K562 (cell line): ENCODE measurements around the gene DYNLL1. TPM values are rescaled to one million over a fixed set of nuclear protein-coding genes. Genes with fewer than 3 reads are reported as not detected.
A peak's percentile ranks its signal among the peaks of the same experiment; 100 is the strongest.

ENCODE experiments used
- ARNT ChIP-seq, 2 experiments: fragments of 450-650 bp; IDR thresholded peaks; 2 replicates each; pipeline ENCODE4 v1.6.1; 2016; ENCODE audit warnings: mild to moderate bottlenecking in 1 of 2
- CC2D1A ChIP-seq: fragments of 450-650 bp; IDR thresholded peaks from 2 replicates; pipeline ENCODE4 v1.6.1; 2017; ENCODE audit warnings: mild to moderate bottlenecking
- CREM ChIP-seq: IDR thresholded peaks from 2 replicates; pipeline ENCODE4 v1.6.1; 2014; ENCODE audit warnings: antibody characterized with exemption, low read depth
- EZH2 ChIP-seq: IDR thresholded peaks from 2 replicates; pipeline ENCODE4 v1.6.1; 2012; ENCODE audit warnings: low read depth, mild to moderate bottlenecking, inconsistent platforms, low read length, borderline replicate concordance
- HDGF ChIP-seq: fragments of 450-650 bp; IDR thresholded peaks from 2 replicates; pipeline ENCODE4 v1.6.1; 2016
- HMGN3 ChIP-seq: IDR thresholded peaks from 2 replicates; pipeline ENCODE4 v1.6.1; 2011; ENCODE audit warnings: borderline replicate concordance, low read depth, mild to moderate bottlenecking, mixed read lengths, low read length; ENCODE audit not compliant: insufficient read length; ENCODE audit errors: extremely low read depth
- HNRNPK ChIP-seq: fragments of 200-400 bp; formaldehyde crosslinking; IDR thresholded peaks from one replicate; pipeline ENCODE4 v1.6.1; 2018; ENCODE audit warnings: mild to moderate bottlenecking, low read depth, low read length; ENCODE audit not compliant: poor library complexity, severe bottlenecking
- ILF3 ChIP-seq: fragments of 450-650 bp; IDR thresholded peaks from 2 replicates; pipeline ENCODE4 v1.6.1; 2018; ENCODE audit warnings: antibody characterized with exemption, mild to moderate bottlenecking, moderate library complexity, borderline replicate concordance
- IRF2 ChIP-seq: sonication (generic); formaldehyde crosslinking; IDR thresholded peaks from 2 replicates; pipeline ENCODE4 v1.8.1; 2022; ENCODE audit warnings: mild to moderate bottlenecking, missing genetic modification reagents
- NCOA4 ChIP-seq: fragments of 450-650 bp; IDR thresholded peaks from 2 replicates; pipeline ENCODE4 v1.6.1; 2018; ENCODE audit warnings: mild to moderate bottlenecking; ENCODE audit not compliant: partially characterized antibody
- RBFOX2 ChIP-seq: fragments of 200-400 bp; formaldehyde crosslinking; IDR thresholded peaks from 2 replicates; pipeline ENCODE4 v1.6.1; 2017; ENCODE audit warnings: low read depth, mild to moderate bottlenecking, low read length, moderate library complexity
- RBM14 ChIP-seq: fragments of 200-400 bp; formaldehyde crosslinking; IDR thresholded peaks from 2 replicates; pipeline ENCODE4 v1.6.1; 2018; ENCODE audit warnings: low read depth, mild to moderate bottlenecking, low read length, moderate library complexity, borderline replicate concordance; ENCODE audit not compliant: insufficient read depth
- RBM17 ChIP-seq: fragments of 200-400 bp; formaldehyde crosslinking; IDR thresholded peaks from 2 replicates; pipeline ENCODE4 v1.6.1; 2017; ENCODE audit warnings: low read depth, mild to moderate bottlenecking, low read length, borderline replicate concordance
- RFX7 ChIP-seq: fragments of 250-450 bp; sonication (Bioruptor Pico); IDR thresholded peaks from 2 replicates; pipeline ENCODE4 v1.5.1; 2021; ENCODE audit warnings: mild to moderate bottlenecking
- SMARCE1 ChIP-seq: fragments of 450-650 bp; IDR thresholded peaks from 2 replicates; pipeline ENCODE4 v1.7.1; 2016; ENCODE audit warnings: mild to moderate bottlenecking
- SRSF3 ChIP-seq: fragments of 200-400 bp; formaldehyde crosslinking; IDR thresholded peaks from 2 replicates; pipeline ENCODE4 v1.6.1; 2016; ENCODE audit warnings: mild to moderate bottlenecking, low read length, moderate library complexity; ENCODE audit not compliant: insufficient read depth
- TCFL5 ChIP-seq: fragments of 250-450 bp; sonication (Bioruptor Pico); conservative IDR thresholded peaks from 2 replicates; pipeline ENCODE4 v1.6.1; 2021; ENCODE audit warnings: mild to moderate bottlenecking, moderate library complexity, matching md5 sums
- ZBTB17 ChIP-seq: fragments of 450-650 bp; formaldehyde crosslinking; IDR thresholded peaks from 2 replicates; pipeline ENCODE4 v1.4.0; 2020; ENCODE audit warnings: mild to moderate bottlenecking
- ZNF184 ChIP-seq: sonication (generic); formaldehyde crosslinking; IDR thresholded peaks from 2 replicates; pipeline ENCODE4 v1.5.0; 2020; ENCODE audit warnings: missing genetic modification reagents
- ZNF431 ChIP-seq: sonication (generic); formaldehyde crosslinking; IDR thresholded peaks from 2 replicates; pipeline ENCODE4 v1.8.0; 2022; ENCODE audit warnings: mild to moderate bottlenecking, missing genetic modification reagents
- ZSCAN32 ChIP-seq: fragments of 450-650 bp; formaldehyde crosslinking; IDR thresholded peaks from 2 replicates; pipeline ENCODE4 v1.4.0; 2020; ENCODE audit warnings: mild to moderate bottlenecking, moderate library complexity
- polyA plus RNA-seq, 8 experiments: library from polyadenylated mRNA; depleted of rRNA in 4 of 8; stranded (reverse) in 5 of 8; unstranded in 3 of 8; fragments of >200 nt; fragmentation: Nextera tagmentation in 2 of 8; fragmentation: Illumina TruSeq in 1 of 8; extraction: Ambion mirVana in 2 of 8; extraction: Trizol in 1 of 8; gene quantifications; 2 replicates each; pipeline versions ENCODE4 v1.2.1 to v1.2.3, GENCODE V29; 2011 to 2014; ENCODE audit warnings: inconsistent platforms in 1 of 8, missing spikeins in 1 of 8
- total RNA-seq, 7 experiments: library from RNA; depleted of rRNA in 6 of 7; stranded (reverse); fragments of >200 nt in 6 of 7; fragmentation: Illumina TruSeq in 2 of 7; extraction: Trizol in 2 of 7; gene quantifications; 2 replicates each; pipeline versions ENCODE4 v1.2.1 to v1.2.3, GENCODE V29; 2011 to 2021; ENCODE audit warnings: low replicate concordance in 1 of 7
- TF ChIP-seq, protein P1 (sequence below): fragments of 250-450 bp; sonication (Bioruptor Pico); IDR thresholded peaks from 2 replicates; pipeline ENCODE4 v1.5.0; 2021; ENCODE audit warnings: mild to moderate bottlenecking, borderline replicate concordance
- TF ChIP-seq, protein P2 (sequence below): fragments of 450-650 bp; IDR thresholded peaks from 2 replicates; pipeline ENCODE4 v1.6.1; 2018; ENCODE audit not compliant: partially characterized antibody

Gene DYNLL1
- total and polyA plus RNA-seq, 9 of the 15 experiments (the other 6 are each of a cell fraction or from before 2014, with no cell fraction given) = 303 to 1,112 (median 468) TPM

DNA sequence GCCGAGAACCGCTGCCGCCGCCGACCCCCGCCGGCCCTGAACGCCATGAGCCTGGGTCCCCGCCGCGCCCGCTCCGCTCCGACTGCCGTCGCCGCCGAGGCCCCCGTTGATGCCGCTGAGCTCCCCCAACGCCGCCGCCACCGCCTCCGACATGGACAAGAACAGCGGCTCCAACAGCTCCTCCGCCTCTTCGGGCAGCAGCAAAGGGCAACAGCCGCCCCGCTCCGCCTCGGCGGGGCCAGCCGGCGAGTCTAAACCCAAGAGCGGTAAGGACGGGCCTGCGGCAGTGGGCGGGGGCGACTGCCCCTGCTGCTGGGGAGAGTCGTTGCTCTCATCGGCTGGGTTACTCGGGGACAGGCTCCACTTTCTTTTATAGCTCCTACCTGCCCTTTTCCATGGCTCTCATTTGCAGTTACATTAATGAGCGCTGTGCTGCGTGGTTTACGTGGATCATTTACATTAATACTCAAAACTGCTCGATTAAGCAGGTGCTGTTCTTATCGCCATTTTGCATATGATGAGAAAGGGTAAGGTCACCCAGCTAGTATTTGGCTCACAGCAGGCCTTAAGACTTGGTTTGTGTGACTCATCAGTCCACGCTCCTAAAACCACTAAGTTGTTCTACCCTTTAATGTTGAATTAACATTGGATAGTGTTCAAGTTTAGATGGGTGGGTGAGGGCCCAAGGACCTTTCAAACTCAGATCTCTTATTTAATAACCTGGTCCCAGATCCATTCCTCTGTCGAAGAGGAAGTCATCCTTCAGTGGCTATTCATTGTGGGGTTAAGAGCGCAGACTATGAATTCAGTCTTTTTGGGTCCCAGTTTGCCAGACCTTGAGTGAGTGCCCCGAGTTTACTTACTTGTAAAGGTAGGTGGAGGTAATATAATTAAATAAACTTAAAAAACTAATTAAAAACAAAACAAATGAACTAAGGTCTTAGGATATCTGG lies 39.1 kb downstream of the DYNLL1 start (continued):
- TF ChIP-seq, protein P1, sequence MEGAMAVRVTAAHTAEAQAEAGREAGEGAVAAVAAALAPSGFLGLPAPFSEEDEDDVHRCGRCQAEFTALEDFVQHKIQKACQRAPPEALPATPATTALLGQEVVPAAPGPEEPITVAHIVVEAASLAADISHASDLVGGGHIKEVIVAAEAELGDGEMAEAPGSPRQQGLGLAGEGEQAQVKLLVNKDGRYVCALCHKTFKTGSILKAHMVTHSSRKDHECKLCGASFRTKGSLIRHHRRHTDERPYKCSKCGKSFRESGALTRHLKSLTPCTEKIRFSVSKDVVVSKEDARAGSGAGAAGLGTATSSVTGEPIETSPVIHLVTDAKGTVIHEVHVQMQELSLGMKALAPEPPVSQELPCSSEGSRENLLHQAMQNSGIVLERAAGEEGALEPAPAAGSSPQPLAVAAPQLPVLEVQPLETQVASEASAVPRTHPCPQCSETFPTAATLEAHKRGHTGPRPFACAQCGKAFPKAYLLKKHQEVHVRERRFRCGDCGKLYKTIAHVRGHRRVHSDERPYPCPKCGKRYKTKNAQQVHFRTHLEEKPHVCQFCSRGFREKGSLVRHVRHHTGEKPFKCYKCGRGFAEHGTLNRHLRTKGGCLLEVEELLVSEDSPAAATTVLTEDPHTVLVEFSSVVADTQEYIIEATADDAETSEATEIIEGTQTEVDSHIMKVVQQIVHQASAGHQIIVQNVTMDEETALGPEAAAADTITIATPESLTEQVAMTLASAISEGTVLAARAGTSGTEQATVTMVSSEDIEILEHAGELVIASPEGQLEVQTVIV = no peak
- TF ChIP-seq IRF2 (CRISPR knock-in tag) (0 out of 2 replicates have a peak, but pooled peaks have one; percentile 35), ILF3 (no peak), RFX7 (no peak), RBM14 (0 out of 2 replicates have a peak, but pooled peaks have one; percentile 73), RBFOX2 (peak; percentile 91), ARNT (IDR thresholded peaks at IDR 0.05) (no peak), HDGF (no peak), HMGN3 (peak; percentile 16), ZNF431 (CRISPR knock-in tag) (no peak), CREM (0 out of 2 replicates have a peak, but pooled peaks have one; percentile 6), ZBTB17 (no peak), SMARCE1 (peak; percentile 73; the same call in 1 of the 2 replicates), EZH2 (no peak), NCOA4 (no peak), CC2D1A (no peak), RBM17 (no peak), HNRNPK (no peak), ZSCAN32 (CRISPR knock-in tag) (no peak), SRSF3 (no peak), ZNF184 (CRISPR knock-in tag) (no peak), TCFL5 (CRISPR knock-in tag) (no peak)
- TF ChIP-seq, protein P2, sequence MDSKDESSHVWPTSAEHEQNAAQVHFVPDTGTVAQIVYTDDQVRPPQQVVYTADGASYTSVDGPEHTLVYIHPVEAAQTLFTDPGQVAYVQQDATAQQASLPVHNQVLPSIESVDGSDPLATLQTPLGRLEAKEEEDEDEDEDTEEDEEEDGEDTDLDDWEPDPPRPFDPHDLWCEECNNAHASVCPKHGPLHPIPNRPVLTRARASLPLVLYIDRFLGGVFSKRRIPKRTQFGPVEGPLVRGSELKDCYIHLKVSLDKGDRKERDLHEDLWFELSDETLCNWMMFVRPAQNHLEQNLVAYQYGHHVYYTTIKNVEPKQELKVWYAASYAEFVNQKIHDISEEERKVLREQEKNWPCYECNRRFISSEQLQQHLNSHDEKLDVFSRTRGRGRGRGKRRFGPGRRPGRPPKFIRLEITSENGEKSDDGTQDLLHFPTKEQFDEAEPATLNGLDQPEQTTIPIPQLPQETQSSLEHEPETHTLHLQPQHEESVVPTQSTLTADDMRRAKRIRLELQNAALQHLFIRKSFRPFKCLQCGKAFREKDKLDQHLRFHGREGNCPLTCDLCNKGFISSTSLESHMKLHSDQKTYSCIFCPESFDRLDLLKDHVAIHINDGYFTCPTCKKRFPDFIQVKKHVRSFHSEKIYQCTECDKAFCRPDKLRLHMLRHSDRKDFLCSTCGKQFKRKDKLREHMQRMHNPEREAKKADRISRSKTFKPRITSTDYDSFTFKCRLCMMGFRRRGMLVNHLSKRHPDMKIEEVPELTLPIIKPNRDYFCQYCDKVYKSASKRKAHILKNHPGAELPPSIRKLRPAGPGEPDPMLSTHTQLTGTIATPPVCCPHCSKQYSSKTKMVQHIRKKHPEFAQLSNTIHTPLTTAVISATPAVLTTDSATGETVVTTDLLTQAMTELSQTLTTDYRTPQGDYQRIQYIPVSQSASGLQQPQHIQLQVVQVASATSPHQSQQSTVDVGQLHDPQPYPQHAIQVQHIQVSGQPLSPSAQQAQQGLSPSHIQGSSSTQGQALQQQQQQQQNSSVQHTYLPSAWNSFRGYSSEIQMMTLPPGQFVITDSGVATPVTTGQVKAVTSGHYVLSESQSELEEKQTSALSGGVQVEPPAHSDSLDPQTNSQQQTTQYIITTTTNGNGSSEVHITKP = no peak
